SK-N-SH (cell line): ENCODE measurements around the gene EXOC6B. TPM values are rescaled to one million over a fixed set of nuclear protein-coding genes. Genes with fewer than 3 reads are reported as not detected.

ENCODE experiments used
- CTCF ChIA-PET: fragments of 300-600, 350-600 bp; formaldehyde crosslinking; extraction: SDS; loops from one replicate; lab custom pipeline; 2021; lab: Yijun Ruan, JAX
- POLR2A ChIA-PET: fragments of 350-600 bp; sonication (Branson Sonifier 250); formaldehyde crosslinking; extraction: SDS; loops from one replicate; lab custom pipeline; 2020; ENCODE audit warnings: antibody characterized with exemption, inconsistent platforms; lab: Yijun Ruan, JAX
- DNase-seq: peaks from one replicate; pipeline ENCODE4 v3.0.0; 2012
- H2AFZ ChIP-seq: fragments of 200-600 bp; sonication (generic); 2 replicates; pipeline ENCODE4 v1.8.1; 2016; ENCODE audit warnings: antibody characterized with exemption, mild to moderate bottlenecking, low read depth
- H3F3A ChIP-seq: fragments of 200-600 bp; sonication (generic); replicated peaks from 2 replicates; pipeline ENCODE3; 2016; ENCODE audit warnings: antibody characterized with exemption, mild to moderate bottlenecking; ENCODE audit not compliant: insufficient read depth
- H3K27ac ChIP-seq, 2 experiments: fragments of 200-500 bp in 1 of 2; fragments of 200-600 bp in 1 of 2; sonication (Bioruptor generic) in 1 of 2; sonication (generic), shearing (Covaris generic) in 1 of 2; 2 replicates each; pipeline versions ENCODE4 v1.5.1 to v1.6.1; 2014 to 2016; ENCODE audit warnings: low read depth in 2 of 2, inconsistent platforms in 1 of 2, low read length in 1 of 2, mild to moderate bottlenecking in 1 of 2, mixed read lengths in 1 of 2
- H3K27me3 ChIP-seq: fragments of 200-600 bp; sonication (generic), shearing (Covaris generic); 2 replicates; pipeline ENCODE4 v1.6.1; 2016; ENCODE audit warnings: mixed run types; ENCODE audit not compliant: insufficient read depth
- H3K36me3 ChIP-seq, 2 experiments: fragments of 200-500 bp in 1 of 2; fragments of 200-600 bp in 1 of 2; sonication (Bioruptor generic) in 1 of 2; sonication (generic) in 1 of 2; replicated peaks in 1 of 2; 2 replicates each; pipeline versions ENCODE3 to v1.5.1; 2014 to 2016; ENCODE audit warnings: low read length in 1 of 2, mild to moderate bottlenecking in 1 of 2; ENCODE audit not compliant: insufficient read depth in 2 of 2, control insufficient read depth in 1 of 2
- H3K4me1 ChIP-seq, 2 experiments: fragments of 200-500 bp in 1 of 2; fragments of 200-600 bp in 1 of 2; sonication (Bioruptor generic) in 1 of 2; sonication (generic), shearing (Covaris generic) in 1 of 2; 2 replicates each; pipeline versions ENCODE4 v1.5.1 to v1.6.1; 2014 to 2016; ENCODE audit warnings: low read depth in 1 of 2, low read length in 1 of 2, mixed run types in 1 of 2; ENCODE audit not compliant: insufficient read depth in 2 of 2, control insufficient read depth in 1 of 2
- H3K4me2 ChIP-seq: fragments of 200-600 bp; sonication (generic), shearing (Covaris generic); 2 replicates; pipeline ENCODE4 v1.6.1; 2017; ENCODE audit warnings: mixed run types
- H3K4me3 ChIP-seq, 2 experiments: fragments of 200-500 bp in 1 of 2; fragments of 200-600 bp in 1 of 2; sonication (Bioruptor generic) in 1 of 2; sonication (generic), shearing (Covaris generic) in 1 of 2; 2 replicates each; pipeline versions ENCODE4 v1.5.1 to v1.8.1; 2014 to 2016; ENCODE audit warnings: low read depth in 2 of 2, inconsistent platforms in 1 of 2, low read length in 1 of 2, mild to moderate bottlenecking in 1 of 2, mixed read lengths in 1 of 2, moderate library complexity in 1 of 2
- H3K79me2 ChIP-seq: fragments of 200-600 bp; sonication (generic); 2 replicates; pipeline ENCODE4 v1.8.1; 2017; ENCODE audit warnings: mild to moderate bottlenecking; ENCODE audit not compliant: insufficient read depth
- H3K9ac ChIP-seq: fragments of 200-600 bp; sonication (generic); 2 replicates; pipeline ENCODE4 v1.6.1; 2017; ENCODE audit warnings: mixed run types
- H3K9me2 ChIP-seq: fragments of 200-600 bp; sonication (generic); 2 replicates; pipeline ENCODE4 v1.6.1; 2017; ENCODE audit warnings: mixed run types
- H3K9me3 ChIP-seq: fragments of 200-600 bp; sonication (generic); 2 replicates; pipeline ENCODE4 v1.6.1; 2017; ENCODE audit warnings: mixed run types, mild to moderate bottlenecking, moderate library complexity
- H4K20me1 ChIP-seq: fragments of 200-600 bp; sonication (generic); 2 replicates; pipeline ENCODE4 v1.6.1; 2017; ENCODE audit warnings: mild to moderate bottlenecking, mixed run types; ENCODE audit not compliant: insufficient read depth
- CHD2 ChIP-seq: fragments of 150-350 bp; IDR thresholded peaks from 2 replicates; pipeline ENCODE4 v1.6.1; 2018; ENCODE audit warnings: low read length; ENCODE audit not compliant: partially characterized antibody
- ELF1 ChIP-seq: IDR thresholded peaks from 2 replicates; pipeline ENCODE4 v1.4.0; 2012
- EP300 ChIP-seq, 2 experiments: IDR thresholded peaks; 2 replicates each; pipeline versions ENCODE4 v1.4.0 to v1.6.1; 2012; ENCODE audit warnings: borderline replicate concordance in 1 of 2, low read depth in 1 of 2, low read length in 1 of 2
- EZH2phosphoT487 ChIP-seq: fragments of 200-600 bp; sonication (generic); IDR thresholded peaks from 2 replicates; pipeline ENCODE4 v1.6.1; 2017; ENCODE audit warnings: low read depth, mixed run types, mild to moderate bottlenecking, antibody characterized with exemption, moderate library complexity, borderline replicate concordance
- GATA2 ChIP-seq: sonication (generic); formaldehyde crosslinking; IDR thresholded peaks from 2 replicates; pipeline ENCODE4 v1.5.0; 2020; ENCODE audit warnings: mild to moderate bottlenecking, missing genetic modification reagents
- RAD21 ChIP-seq: IDR thresholded peaks from 2 replicates; pipeline ENCODE4 v1.6.1; 2012; ENCODE audit warnings: mild to moderate bottlenecking, low read length
- RFX5 ChIP-seq: IDR thresholded peaks from 2 replicates; pipeline ENCODE4 v1.6.1; 2012; ENCODE audit warnings: mild to moderate bottlenecking, improper control_type of control experiment, low read length
- SIN3A ChIP-seq: IDR thresholded peaks from 2 replicates; pipeline ENCODE4 v1.6.1; 2012; ENCODE audit warnings: low read depth, mild to moderate bottlenecking, low read length, moderate library complexity, borderline replicate concordance
- SMC3 ChIP-seq: IDR thresholded peaks from 2 replicates; pipeline ENCODE4 v1.6.1; 2012; ENCODE audit warnings: low read depth, low read length, improper control_type of control experiment
- TAF1 ChIP-seq: IDR thresholded peaks from 2 replicates; pipeline ENCODE4 v1.6.1; 2012; ENCODE audit warnings: low read depth, mild to moderate bottlenecking, low read length, moderate library complexity, borderline replicate concordance
- TEAD4 ChIP-seq: IDR thresholded peaks from 2 replicates; pipeline ENCODE4 v1.4.0; 2012; ENCODE audit warnings: mild to moderate bottlenecking, borderline replicate concordance; ENCODE audit not compliant: insufficient read depth
- ZBTB33 ChIP-seq: IDR thresholded peaks from 2 replicates; pipeline ENCODE4 v1.4.0; 2012; ENCODE audit warnings: low read depth, borderline replicate concordance
- WGBS: methylation state at CpG from one replicate; pipeline ENCODE4 v1.1.6; 2017; ENCODE audit warnings: low lambda C conversion rate; 5-methylcytosine and 5-hydroxymethylcytosine counted together
- polyA plus RNA-seq, 3 experiments: library from polyadenylated mRNA; depleted of rRNA; stranded (reverse); fragments of >200 nt; gene quantifications; 2 replicates each; pipeline ENCODE4 v1.2.3, GENCODE V29; 2012
- TF ChIP-seq, protein P1 (sequence below): IDR thresholded peaks from 2 replicates; pipeline ENCODE4 v1.4.0; 2012; ENCODE audit warnings: low read depth
- TF ChIP-seq, protein P2 (sequence below): fragments of 150-350 bp; IDR thresholded peaks from 2 replicates; pipeline ENCODE4 v1.6.1; 2017; ENCODE audit warnings: antibody characterized with exemption, low read length, low read depth, borderline replicate concordance

EXOC6B gene
- polyA plus RNA-seq, 1 of the 3 experiments (the other 2 are of a cell fraction): 7.4 TPM

- H3K9ac ChIP-seq: no peak overlapping the region
- no peaks in the 10 kb centered on the region for H3F3A ChIP-seq
- no peak overlapping the region for H3K27ac ChIP-seq
- H3K9me3 ChIP-seq: no peaks in the 10 kb centered on the region
- ChIA-PET POLR2A (no interaction called here), CTCF (interaction anchor here (0.7 to 4.6 kb wide), 4 partner anchors 14 to 589 kb away, joined by 3 to 20 read pairs (median 6); no protein-coding TSS in a partner anchor)
- no peaks in the 10 kb centered on the region; the same call in 1 of the 2 replicates for H3K27me3 ChIP-seq
- H4K20me1 ChIP-seq: no peaks in the 10 kb centered on the region
- no peak overlapping the region for H3K4me3 ChIP-seq
- no peaks in the 10 kb centered on the region for H3K9me2 ChIP-seq
- no peak overlapping the region for H3K4me2 ChIP-seq
- no peaks in the 10 kb centered on the region for H3K36me3 ChIP-seq
- TF ChIP-seq TAF1 (no peak), SIN3A (no peak), CHD2 (no peak), RAD21 (no peak), ELF1 (no peak), SMC3 (no peak), TEAD4 (no peak), EZH2phosphoT487 (no peak), ZBTB33 (no peak), EP300 (IDR thresholded peaks at IDR 0.05; ENCODE audit: borderline replicate concordance in 1 of 2, low read depth in 1 of 2, low read length in 1 of 2) (no peak), RFX5 (no peak), GATA2 (CRISPR knock-in tag) (no peak)
- TF ChIP-seq, protein P1, sequence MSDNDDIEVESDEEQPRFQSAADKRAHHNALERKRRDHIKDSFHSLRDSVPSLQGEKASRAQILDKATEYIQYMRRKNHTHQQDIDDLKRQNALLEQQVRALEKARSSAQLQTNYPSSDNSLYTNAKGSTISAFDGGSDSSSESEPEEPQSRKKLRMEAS: no peak
- TF ChIP-seq, protein P2, sequence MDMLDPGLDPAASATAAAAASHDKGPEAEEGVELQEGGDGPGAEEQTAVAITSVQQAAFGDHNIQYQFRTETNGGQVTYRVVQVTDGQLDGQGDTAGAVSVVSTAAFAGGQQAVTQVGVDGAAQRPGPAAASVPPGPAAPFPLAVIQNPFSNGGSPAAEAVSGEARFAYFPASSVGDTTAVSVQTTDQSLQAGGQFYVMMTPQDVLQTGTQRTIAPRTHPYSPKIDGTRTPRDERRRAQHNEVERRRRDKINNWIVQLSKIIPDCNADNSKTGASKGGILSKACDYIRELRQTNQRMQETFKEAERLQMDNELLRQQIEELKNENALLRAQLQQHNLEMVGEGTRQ: no peak
- H2AFZ ChIP-seq: no peak overlapping the region
- 81% methylated on average over 7 of the region's 8 CpGs for WGBS
- DNase-seq: no peak
- H3K79me2 ChIP-seq: no peaks in the 10 kb centered on the region
- H3K4me1 ChIP-seq: no peaks in the 10 kb centered on the region
These were observed 689.9 kb downstream of the EXOC6B start for GRCh38 chr2:72135921-72136320.
